GM12865 (cell line): ENCODE measurements around the gene KRT17.
A peak's percentile ranks its signal among the peaks of the same experiment; 100 is the strongest.

Experiments used
- DNase-seq: peaks from one replicate; pipeline ENCODE4 v3.0.0; 2010; ENCODE audit warnings: low read depth
- H3K4me3 ChIP-seq: 2 replicates; pipeline ENCODE4 v1.5.1; 2011; ENCODE audit warnings: mild to moderate bottlenecking, low read depth, low read length, control low read depth
- TF ChIP-seq, protein P1 (sequence below): IDR thresholded peaks from 2 replicates; pipeline ENCODE4 v1.5.1; 2011; ENCODE audit warnings: low read length, control low read depth, low read depth, inconsistent platforms; ENCODE audit not compliant: insufficient read depth; ENCODE audit errors: missing control alignments

KRT17 gene

DNA sequence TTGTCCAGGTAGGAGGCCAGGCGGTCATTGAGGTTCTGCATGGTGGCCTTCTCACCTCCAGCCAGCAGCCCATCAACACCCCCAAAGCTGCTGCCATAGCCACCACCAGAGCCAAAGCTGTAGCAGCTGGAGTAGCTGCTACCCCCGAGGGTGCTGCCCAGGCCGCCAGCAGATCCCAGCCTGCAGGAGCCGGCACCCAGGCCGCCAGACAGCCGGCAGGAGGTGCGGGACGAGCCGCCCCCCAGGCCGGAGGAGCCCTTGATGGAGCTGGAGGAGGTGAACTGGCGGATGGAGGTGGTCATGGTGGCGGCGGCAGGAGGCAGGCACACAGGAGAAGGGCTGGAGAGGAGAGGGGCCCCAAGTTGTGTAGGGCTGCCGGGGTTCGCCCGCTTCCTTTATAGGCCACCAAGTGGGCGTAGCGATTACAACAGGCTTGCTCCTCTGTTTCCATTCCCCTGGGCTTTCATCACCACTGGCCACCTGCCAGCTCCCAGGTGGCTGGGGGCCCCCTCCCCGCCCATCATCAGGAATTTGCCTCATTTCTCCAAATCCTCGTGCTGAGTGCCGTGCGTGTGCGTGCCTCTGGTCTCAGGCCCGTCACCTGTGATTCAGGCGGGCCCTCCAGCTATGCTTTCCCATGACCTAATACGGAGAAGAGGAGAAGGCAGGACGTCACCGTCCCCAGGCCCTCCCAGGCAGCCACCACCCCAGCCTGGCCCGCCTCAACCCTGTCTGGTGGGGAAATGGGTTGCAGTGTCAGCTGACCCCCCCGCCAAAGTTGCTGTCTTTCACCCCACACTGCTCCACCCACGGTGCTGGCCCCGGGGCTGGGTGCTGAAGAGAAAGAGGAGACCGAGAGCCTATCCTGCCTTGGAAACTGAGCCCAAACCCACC lies at the start of gene KRT17:
TSS of gene KRT17 (minus strand) at position 368 of the 894 bp plus-strand sequence. CDS start at position 302, 66 bp downstream.
- no peak for DNase-seq
- H3K4me3 ChIP-seq, result no peak within 1 kb of the TSS
- TF ChIP-seq, protein P1, sequence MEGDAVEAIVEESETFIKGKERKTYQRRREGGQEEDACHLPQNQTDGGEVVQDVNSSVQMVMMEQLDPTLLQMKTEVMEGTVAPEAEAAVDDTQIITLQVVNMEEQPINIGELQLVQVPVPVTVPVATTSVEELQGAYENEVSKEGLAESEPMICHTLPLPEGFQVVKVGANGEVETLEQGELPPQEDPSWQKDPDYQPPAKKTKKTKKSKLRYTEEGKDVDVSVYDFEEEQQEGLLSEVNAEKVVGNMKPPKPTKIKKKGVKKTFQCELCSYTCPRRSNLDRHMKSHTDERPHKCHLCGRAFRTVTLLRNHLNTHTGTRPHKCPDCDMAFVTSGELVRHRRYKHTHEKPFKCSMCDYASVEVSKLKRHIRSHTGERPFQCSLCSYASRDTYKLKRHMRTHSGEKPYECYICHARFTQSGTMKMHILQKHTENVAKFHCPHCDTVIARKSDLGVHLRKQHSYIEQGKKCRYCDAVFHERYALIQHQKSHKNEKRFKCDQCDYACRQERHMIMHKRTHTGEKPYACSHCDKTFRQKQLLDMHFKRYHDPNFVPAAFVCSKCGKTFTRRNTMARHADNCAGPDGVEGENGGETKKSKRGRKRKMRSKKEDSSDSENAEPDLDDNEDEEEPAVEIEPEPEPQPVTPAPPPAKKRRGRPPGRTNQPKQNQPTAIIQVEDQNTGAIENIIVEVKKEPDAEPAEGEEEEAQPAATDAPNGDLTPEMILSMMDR, result no peak

DNA sequence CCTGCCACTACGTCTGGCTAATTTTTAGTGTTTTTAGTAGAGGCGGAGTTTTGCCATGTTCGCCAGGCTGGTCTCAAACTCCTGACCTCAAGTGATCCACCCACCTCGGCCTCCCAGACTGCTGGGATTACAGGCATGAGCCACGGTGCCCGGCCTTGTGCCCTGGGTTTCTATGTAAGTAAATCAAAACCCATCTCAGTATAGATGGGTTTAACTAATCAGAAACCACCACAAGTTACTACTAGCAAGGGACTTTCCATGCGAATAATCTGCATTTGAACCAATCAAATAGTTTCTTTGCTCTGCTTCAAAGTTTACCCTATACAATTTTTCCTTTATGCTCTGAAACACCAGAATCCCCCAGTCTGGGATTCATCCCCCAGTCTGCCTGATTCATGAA lies 47.8 kb upstream of the KRT17 start:
- TF ChIP-seq, protein P1, result no peak
- H3K4me3 ChIP-seq, result no peak overlapping the region
- DNase-seq, result no peak

DNA sequence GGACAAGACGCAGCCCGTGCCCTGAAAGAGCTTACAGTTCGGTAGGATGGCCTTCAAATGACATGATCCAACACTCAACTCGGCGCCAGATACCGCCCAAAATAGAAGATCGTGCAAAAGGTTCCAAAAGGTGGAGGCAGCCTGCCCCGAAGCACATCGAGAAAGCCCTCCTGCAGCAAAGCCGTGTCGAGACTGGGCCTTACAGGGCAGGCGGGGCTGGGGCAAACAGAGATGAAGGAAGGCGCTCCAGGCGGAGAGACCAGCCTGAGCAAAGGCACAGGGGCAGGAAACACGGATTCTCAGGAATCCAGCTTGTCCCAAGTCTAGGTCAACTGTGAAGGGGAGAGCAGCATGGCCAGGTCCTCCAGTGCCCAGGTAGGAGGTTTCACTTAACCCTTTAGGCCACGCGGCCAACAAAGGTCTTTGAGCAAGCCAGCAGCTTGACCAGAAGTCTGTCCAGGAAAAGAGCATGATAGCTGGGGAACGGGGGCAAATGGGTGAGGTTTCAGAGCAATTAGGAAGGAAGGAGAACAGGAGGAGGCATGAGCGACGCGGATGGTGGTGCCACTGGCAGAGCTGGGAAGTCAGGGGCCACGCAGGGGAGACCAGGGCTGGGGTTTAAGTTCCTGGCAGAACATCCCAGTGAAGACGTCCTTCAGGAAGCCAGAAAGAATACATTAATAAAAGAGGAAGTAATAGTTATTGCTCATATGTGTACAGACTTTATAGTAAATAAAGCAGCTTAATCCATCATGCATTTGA lies 43.1 kb upstream of the KRT17 start:
- TF ChIP-seq, protein P1, result no peak
- no peak for DNase-seq
- peak overlapping the region; percentile 55 for H3K4me3 ChIP-seq

DNA sequence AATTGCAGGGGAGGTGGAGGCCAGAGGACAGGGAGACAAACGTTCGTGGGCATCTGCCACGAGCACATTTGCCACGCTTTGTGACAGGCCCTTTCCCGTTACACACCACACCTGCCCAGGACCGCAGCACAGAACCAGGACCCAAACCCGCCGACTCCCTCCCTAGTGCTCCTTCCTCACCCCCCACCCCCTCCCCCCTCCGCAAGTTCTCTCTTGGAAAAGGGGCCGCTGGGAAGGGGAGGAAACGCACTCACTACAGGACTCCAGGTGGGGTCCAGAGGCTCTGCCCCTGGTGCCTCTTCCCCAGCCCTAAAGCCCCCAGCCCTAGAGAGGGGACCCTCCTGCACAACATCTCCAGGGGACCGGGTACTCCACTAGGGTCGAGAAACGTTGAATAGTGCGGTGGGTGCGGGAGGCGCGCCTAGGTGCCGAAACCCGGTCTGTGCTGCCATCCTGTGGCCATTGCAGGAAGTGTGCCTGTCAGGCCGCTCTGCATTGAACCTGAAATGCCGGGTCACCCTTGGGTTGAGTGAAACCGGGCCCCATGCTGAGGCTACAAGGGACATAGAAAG lies 42.4 kb upstream of the KRT17 start:
- TF ChIP-seq, protein P1, result peak; percentile 91
- DNase-seq, result peak; percentile 92
- H3K4me3 ChIP-seq, result peak overlapping the region; percentile 55

DNA sequence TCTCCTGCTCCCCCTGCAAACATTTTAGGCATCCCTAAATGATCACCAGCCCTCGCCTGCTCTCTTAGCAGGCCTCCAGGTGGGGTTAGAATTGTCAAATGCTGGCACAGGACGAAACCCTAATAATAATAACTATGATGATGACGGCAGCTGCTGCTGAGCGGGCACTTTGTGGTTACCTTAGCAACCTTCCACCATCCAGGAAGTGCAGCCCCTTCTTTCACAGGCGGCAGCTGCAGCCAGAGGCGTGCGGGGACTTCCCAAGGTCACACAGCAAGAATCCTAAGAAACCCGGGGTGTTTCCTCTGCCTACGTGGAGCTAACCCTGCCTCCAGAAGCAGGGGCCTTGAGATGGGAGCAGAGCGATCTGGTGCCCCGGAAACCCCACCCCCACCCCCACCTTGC lies 41.9 kb upstream of the KRT17 start:
- TF ChIP-seq, protein P1, result no peak
- peak overlapping the region; percentile 55 for H3K4me3 ChIP-seq
- peak; percentile 91 for DNase-seq

DNA sequence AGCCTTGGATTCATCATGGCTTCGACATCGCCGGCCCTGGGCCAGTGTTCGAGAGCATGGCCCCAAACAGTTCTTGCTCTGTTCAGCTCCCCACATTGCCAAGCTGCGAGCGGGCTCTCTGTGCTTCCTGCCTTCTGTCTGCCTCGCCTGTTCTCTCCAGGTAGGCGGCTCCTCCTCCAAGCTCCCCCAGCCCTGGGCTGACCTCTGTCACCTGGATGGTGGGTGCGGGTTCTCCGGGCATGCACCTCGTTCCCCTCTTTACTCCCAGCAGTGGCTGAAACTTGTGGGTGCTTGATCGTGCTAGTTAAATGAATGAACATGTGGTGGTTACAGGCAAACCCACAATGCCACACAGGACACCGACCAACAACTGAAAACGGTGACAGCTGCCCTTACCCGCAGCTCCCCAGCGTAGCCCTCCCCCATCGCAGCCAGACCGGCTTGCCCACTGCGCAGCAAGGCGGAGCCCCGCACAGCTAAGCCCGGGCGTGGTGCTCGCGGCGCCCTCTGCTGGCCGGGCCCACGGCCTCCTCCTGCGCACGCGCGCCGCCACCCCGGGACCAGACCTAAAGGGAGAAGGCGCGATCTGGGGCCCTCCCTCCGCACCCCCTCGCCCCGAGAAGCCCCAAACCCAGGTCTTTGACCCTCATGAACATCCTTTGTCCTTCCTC lies 41.3 kb upstream of the KRT17 start:
- peak; percentile 93 for DNase-seq
- TF ChIP-seq, protein P1, result peak; percentile 97
- peak overlapping the region; percentile 55 for H3K4me3 ChIP-seq
